Sigmoid colon (tissue), 7 donors: ENCODE data around the gene CDIPT. TPM values are rescaled to one million over a fixed set of nuclear protein-coding genes. Genes with fewer than 3 reads are reported as not detected.
A peak's percentile ranks its signal among the peaks of the same experiment; 100 is the strongest.

Source experiments
- DNase-seq: peaks from one replicate; pipeline ENCODE4 v3.0.0-alpha.2; 2019
- H3K27ac ChIP-seq, 4 donors: fragments of 200-600 bp; sonication (generic); one replicate each; pipeline ENCODE4 v1.5.1; 2016 to 2019; ENCODE audit warnings: mild to moderate bottlenecking in 1 of 4
- H3K27me3 ChIP-seq, 3 donors: fragments of 200-600 bp; sonication (generic); one replicate each; pipeline ENCODE4 v1.5.1; 2019; ENCODE audit warnings: mild to moderate bottlenecking in 1 of 3
- H3K36me3 ChIP-seq, 4 donors: fragments of 200-600 bp; sonication (generic); one replicate each; pipeline ENCODE4 v1.5.1; 2016 to 2019
- H3K4me1 ChIP-seq, 4 donors: fragments of 200-600 bp; sonication (generic); one replicate each; pipeline ENCODE4 v1.5.1; 2017 to 2019
- H3K4me3 ChIP-seq, 4 donors: fragments of 200-600 bp; sonication (generic); one replicate each; pipeline ENCODE4 v1.5.1; 2017 to 2019; ENCODE audit warnings: mild to moderate bottlenecking in 2 of 4, moderate library complexity in 1 of 4
- H3K9me3 ChIP-seq, 4 donors: fragments of 200-600 bp in 3 of 4; sonication (generic) in 3 of 4; one replicate each; pipeline versions ENCODE4 v1.5.1 to v1.6.1; 2013 to 2019
- EP300 ChIP-seq, 4 donors: sonication (generic); formaldehyde crosslinking; IDR thresholded peaks; one replicate each; pipeline ENCODE4 v1.6.1; 2017; ENCODE audit warnings: antibody characterized with exemption in 4 of 4
- POLR2A ChIP-seq, 2 donors: fragments of 450-650 bp; IDR thresholded peaks; one replicate each; pipeline ENCODE4 v1.6.1; 2016; ENCODE audit warnings: antibody characterized with exemption in 2 of 2, mild to moderate bottlenecking in 2 of 2, moderate library complexity in 2 of 2
- POLR2AphosphoS5 ChIP-seq, 4 donors: sonication (generic); formaldehyde crosslinking; IDR thresholded peaks; one replicate each; pipeline ENCODE4 v1.6.1; 2017; ENCODE audit warnings: antibody characterized with exemption in 4 of 4
- WGBS, 2 donors: extraction: QIAGEN DNeasy Blood & Tissue Kit; methylation state at CpG; one replicate each; pipeline ENCODE4 v1.1.7; 2013; 5-methylcytosine and 5-hydroxymethylcytosine counted together
- intact Hi-C: fragments of 100-400 bp; cut with DNase I; formaldehyde crosslinking; loops from one replicate; pipeline ENCODE4 v1.15.1; 2023
- polyA plus RNA-seq, 3 donors: library from polyadenylated mRNA; stranded (reverse); fragments of 200-250 nt; gene quantifications; one replicate each; pipeline ENCODE4 v1.2.3, GENCODE V29; 2013
- total RNA-seq, 4 donors: library from RNA; depleted of rRNA; stranded (reverse); fragments of >200 nt; gene quantifications; one replicate each; pipeline ENCODE4 v1.1.0, GENCODE V29; 2016
- TF ChIP-seq, protein P1 (sequence below), 4 experiments: fragments of 450-650 bp in 3 of 4; fragments of 200-600 bp in 1 of 4; IDR thresholded peaks; one replicate each; pipeline ENCODE4 v1.5.1; 2016 to 2019; ENCODE audit warnings: antibody characterized with exemption in 4 of 4, mild to moderate bottlenecking in 3 of 4, moderate library complexity in 2 of 4
- donor health status: healthy with polysubstance abuse.
- donor health status: Bipolar disorder and iron deficiency.
- donor health status: healthy.

CDIPT gene
- total and polyA plus RNA-seq, 7 donors: 39.8 to 120 (median 107) TPM

DNA sequence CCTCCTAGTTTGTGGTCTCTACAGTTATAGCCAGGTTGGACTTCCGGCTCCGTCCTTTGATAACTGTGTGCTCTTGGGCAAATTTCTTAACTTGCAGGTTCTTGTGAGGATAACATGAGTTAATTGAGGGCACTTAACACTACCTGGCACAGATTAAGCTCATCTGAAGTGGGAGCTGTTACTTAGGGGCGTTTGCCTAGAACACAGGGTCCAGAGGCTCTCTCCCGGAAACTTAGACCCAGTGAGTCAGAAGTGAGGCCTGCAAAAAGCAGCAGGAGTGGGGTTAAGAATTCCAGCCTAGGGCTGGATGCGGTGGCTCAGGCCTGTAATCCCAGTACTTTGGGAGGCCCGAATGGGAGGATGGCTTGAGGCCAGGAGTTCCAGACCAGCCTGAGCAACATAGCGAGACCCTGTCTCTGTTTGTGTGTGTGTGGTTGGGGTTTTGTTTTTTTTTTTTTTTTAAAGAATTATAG, 41.3 kb downstream of the CDIPT start:
- WGBS, 2 donors: 4 to 39% methylated on average over 7 of the region's 7 CpGs
- Histone ChIP-seq H3K9me3 (no peaks in the 10 kb centered on the region), H3K36me3 (peaks cover 0 to 16% (median 4%) of the 10 kb centered on the region in 4 donors), H3K27ac (peak overlapping the region; percentile 78 to 90 (median 84)), H3K27me3 (no peaks in the 10 kb centered on the region), H3K4me1 (peaks cover 0 to 84% (median 80%) of the 10 kb centered on the region in 4 donors), H3K4me3 (peak overlapping the region; percentile 51 to 65 (median 56))
- TF ChIP-seq, protein P1, sequence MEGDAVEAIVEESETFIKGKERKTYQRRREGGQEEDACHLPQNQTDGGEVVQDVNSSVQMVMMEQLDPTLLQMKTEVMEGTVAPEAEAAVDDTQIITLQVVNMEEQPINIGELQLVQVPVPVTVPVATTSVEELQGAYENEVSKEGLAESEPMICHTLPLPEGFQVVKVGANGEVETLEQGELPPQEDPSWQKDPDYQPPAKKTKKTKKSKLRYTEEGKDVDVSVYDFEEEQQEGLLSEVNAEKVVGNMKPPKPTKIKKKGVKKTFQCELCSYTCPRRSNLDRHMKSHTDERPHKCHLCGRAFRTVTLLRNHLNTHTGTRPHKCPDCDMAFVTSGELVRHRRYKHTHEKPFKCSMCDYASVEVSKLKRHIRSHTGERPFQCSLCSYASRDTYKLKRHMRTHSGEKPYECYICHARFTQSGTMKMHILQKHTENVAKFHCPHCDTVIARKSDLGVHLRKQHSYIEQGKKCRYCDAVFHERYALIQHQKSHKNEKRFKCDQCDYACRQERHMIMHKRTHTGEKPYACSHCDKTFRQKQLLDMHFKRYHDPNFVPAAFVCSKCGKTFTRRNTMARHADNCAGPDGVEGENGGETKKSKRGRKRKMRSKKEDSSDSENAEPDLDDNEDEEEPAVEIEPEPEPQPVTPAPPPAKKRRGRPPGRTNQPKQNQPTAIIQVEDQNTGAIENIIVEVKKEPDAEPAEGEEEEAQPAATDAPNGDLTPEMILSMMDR (IDR thresholded peaks at IDR 0.05): no peak
- TF ChIP-seq EP300 (IDR thresholded peaks at IDR 0.05) (no peak), POLR2AphosphoS5 (IDR thresholded peaks at IDR 0.05) (peak in 2 of 4 donors; percentile 3 to 28)
- no peak for DNase-seq
- intact Hi-C loops: loop anchor here (2.0 kb wide), 1 partner anchor 27 kb away; no protein-coding TSS in a partner anchor

DNA sequence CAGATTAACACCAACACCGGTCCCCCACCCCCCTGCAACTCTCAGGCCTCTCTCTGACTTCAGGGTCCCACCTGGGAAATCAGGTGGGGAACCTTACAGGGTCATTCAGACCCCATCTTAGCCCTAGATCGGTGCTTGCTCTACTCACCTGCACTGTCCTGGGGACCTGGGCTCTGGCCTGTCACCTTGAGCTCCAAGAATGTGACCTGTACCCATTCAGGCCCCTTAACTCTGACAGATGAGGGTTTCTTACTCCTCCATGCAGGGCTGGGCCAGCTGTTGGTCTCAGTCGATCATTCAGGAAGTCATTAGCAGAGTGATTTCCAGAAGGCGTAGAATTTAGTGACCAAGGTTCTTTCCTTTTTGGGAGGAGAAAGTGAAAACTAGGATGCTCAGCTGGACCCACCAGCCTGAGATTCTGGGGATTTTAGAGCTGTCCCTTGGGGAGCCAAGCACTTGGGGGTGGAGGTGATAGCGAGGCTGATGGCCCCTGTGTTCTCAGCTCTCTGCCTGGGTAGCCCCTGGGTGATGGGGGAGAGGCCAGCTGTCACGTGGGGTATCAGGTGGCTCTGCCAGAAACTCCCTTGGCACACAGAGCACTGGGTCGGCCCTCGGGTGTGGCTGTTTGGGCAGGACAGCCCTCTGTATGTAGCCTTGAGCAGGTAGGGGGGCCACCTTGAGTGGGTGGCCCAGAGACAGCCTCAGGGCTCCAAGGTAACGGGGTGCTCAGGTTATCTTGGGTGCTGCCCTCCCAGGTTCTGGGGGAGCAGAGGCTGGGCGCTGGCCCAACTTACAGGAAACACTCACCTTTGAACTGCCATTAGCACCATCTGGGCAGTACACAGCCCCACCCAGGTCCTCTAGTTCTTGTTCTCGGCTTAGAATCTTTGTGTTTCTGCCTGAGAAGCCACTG, 42.0 kb downstream of the CDIPT start:
- no peak for DNase-seq
- TF ChIP-seq POLR2AphosphoS5 (IDR thresholded peaks at IDR 0.05) (peak in 2 of 4 donors; percentile 16 to 32), EP300 (IDR thresholded peaks at IDR 0.05) (no peak), POLR2A (IDR thresholded peaks at IDR 0.05) (peak in 1 of 2 donors; percentile 63)
- TF ChIP-seq, protein P1 (IDR thresholded peaks at IDR 0.05): no peak
- H3K9me3 ChIP-seq: no peaks in the 10 kb centered on the region
- H3K4me1 ChIP-seq: peaks cover 0 to 83% (median 77%) of the 10 kb centered on the region in 4 donors
- intact Hi-C loops: loop anchor here (2.0 kb wide), 1 partner anchor 28 kb away; no protein-coding TSS in a partner anchor
- 1 to 26% methylated on average over 11 of the region's 11 CpGs for WGBS, 2 donors
- peaks cover 0 to 16% (median 4%) of the 10 kb centered on the region in 4 donors for H3K36me3 ChIP-seq
- H3K4me3 ChIP-seq: peak overlapping the region; percentile 51 to 65 (median 56)
- H3K27me3 ChIP-seq: no peaks in the 10 kb centered on the region
- H3K27ac ChIP-seq: peak overlapping the region; percentile 78 to 90 (median 84)

DNA sequence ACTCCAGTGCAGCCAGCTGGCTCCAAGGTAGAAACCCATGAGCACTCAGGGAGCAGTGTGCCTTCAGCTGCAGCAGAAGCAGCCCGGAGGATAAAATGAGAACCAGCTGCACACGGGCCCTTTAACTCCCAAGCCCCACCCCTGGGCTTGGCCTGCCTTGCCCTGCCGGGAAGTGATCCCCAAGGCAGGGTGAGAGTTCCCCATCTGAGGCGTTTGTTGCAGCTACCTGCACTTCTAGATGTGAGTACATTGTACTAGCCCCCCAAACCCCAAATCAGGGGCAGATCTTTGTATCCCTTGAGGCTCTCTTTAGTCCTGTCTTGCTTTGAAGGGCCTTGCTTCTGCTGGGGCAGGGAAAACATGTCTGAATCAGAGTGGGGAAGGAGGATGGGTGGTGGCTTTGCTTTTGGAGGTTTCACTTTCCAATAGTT, 42.7 kb downstream of the CDIPT start, which contains the start of gene MVP:
MVP (plus strand) TSS at position 192 of the 431 bp plus-strand sequence. CDS start 10,088 bp downstream, outside the sequence.
- peak; percentile 89 for DNase-seq
- Histone ChIP-seq H3K27me3 (no peaks in the 10 kb centered on the region), H3K9me3 (no peaks in the 10 kb centered on the region), H3K4me1 (peaks cover 0 to 80% (median 71%) of the 10 kb centered on the region in 4 donors), H3K27ac (peak within 1 kb of the TSS; percentile 78 to 90 (median 84)), H3K36me3 (peaks cover 0 to 16% (median 4%) of the 10 kb centered on the region in 4 donors), H3K4me3 (peak within 1 kb of the TSS; percentile 51 to 65 (median 56))
- intact Hi-C loops: loop anchor here (2.0 kb wide), 1 partner anchor 29 kb away; no protein-coding TSS in a partner anchor
- TF ChIP-seq POLR2A (IDR thresholded peaks at IDR 0.05): peak in 1 of 2 donors; percentile 82
- peak; percentile 35 to 82 (median 78) for TF ChIP-seq POLR2AphosphoS5 (IDR thresholded peaks at IDR 0.05)
- TF ChIP-seq EP300 (IDR thresholded peaks at IDR 0.05): no peak
- TF ChIP-seq, protein P1 (IDR thresholded peaks at IDR 0.05): no peak
- 0 to 1% methylated on average over 4 of the region's 4 CpGs for WGBS, 2 donors

DNA sequence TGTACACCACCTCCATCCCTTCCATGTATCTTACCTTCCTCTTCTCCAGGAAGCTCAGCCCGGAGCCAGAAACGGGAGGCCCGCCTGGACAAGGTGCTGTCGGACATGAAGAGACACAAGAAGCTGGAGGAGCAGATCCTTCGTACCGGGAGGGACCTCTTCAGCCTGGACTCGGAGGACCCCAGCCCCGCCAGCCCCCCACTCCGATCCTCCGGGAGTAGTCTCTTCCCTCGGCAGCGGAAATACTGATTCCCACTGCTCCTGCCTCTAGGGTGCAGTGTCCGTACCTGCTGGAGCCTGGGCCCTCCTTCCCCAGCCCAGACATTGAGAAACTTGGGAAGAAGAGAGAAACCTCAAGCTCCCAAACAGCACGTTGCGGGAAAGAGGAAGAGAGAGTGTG, 43.5 kb downstream of the CDIPT start:
- DNase-seq: no peak
- 20 to 67% methylated on average over 15 of the region's 15 CpGs for WGBS, 2 donors
- Histone ChIP-seq H3K9me3 (no peaks in the 10 kb centered on the region), H3K36me3 (peaks cover 0 to 16% (median 4%) of the 10 kb centered on the region in 4 donors), H3K4me1 (peaks cover 0 to 80% (median 71%) of the 10 kb centered on the region in 4 donors), H3K27me3 (no peaks in the 10 kb centered on the region), H3K4me3 (peak overlapping the region in 1 of 4 donors; percentile 58), H3K27ac (peak overlapping the region; percentile 78 to 90 (median 84))
- TF ChIP-seq POLR2A (IDR thresholded peaks at IDR 0.05) (no peak), EP300 (IDR thresholded peaks at IDR 0.05) (no peak), POLR2AphosphoS5 (IDR thresholded peaks at IDR 0.05) (no peak)
- TF ChIP-seq, protein P1 (IDR thresholded peaks at IDR 0.05): no peak
- intact Hi-C loops: loop anchor here (5.0 to 10.0 kb wide), 3 partner anchors 153 to 835 kb away; partner anchors contain the start of genes FBRS, PRR14, TAOK2 and TBX6
